ENCODE data around the gene KCNIP3. TPM values are rescaled to one million over a fixed set of nuclear protein-coding genes. Genes with fewer than 3 reads are reported as not detected.
"Not testable (repeated sequence)": the region's sequence is repeated elsewhere in the genome, so short reads cannot be mapped to it uniquely, and the experiment has no call there.

KCNIP3 gene
- total and polyA plus RNA-seq, 10 donors = 0.59 to 5.2 (median 3.0) TPM

GRCh38 chr2:95401480-95401879, 104.3 kb downstream of the KCNIP3 start:
- Histone ChIP-seq H3K4me1 (peaks cover 10 to 33% (median 22%) of the 10 kb centered on the region in 6 donors), H3K27ac (no peak overlapping the region), H3K4me3 (peak overlapping the region in 4 of 8 donors; percentile 75 to 95 (median 84)), H3K27me3 (replicated peaks in 1 of 7) (no peaks in the 10 kb centered on the region), H3K36me3 (no peaks in the 10 kb centered on the region), H3K9me3 (no peaks in the 10 kb centered on the region)
- TF ChIP-seq CTCF (IDR thresholded peaks at IDR 0.05 in 8 of 11, conservative IDR thresholded peaks at IDR 0.05 in 3 of 11) (no peak), POLR2A (IDR thresholded peaks at IDR 0.05) (no peak), POLR2AphosphoS5 (IDR thresholded peaks at IDR 0.05) (no peak)
- WGBS, 5 donors = 82 to 89% (median 85%) methylated on average over 9 of the region's 9 CpGs
- DNase-seq = no peak
- intact Hi-C loops (cut with DNase I; ENCODE audit: low total_unique reads) = no loop called here

GRCh38 chr2:95402004-95402369, 104.8 kb downstream of the KCNIP3 start:
- H3K27ac ChIP-seq = peak overlapping the region; percentile 65 to 89 (median 84)
- peak overlapping the region; percentile 75 to 95 (median 85) for H3K4me3 ChIP-seq
- H3K9me3 ChIP-seq; DNase-seq; intact Hi-C loops (cut with DNase I; ENCODE audit: low total_unique reads); H3K27me3 ChIP-seq (replicated peaks in 1 of 7); H3K36me3 ChIP-seq: not testable (repeated sequence)
- WGBS, 5 donors = 0 to 3% (median 2%) methylated on average over 7 to 10 of the region's 10 CpGs
- H3K4me1 ChIP-seq = peaks cover 10 to 33% (median 22%) of the 10 kb centered on the region in 6 donors

- peaks cover 0 to 9% (median 6%) of the 10 kb centered on the region in 6 donors for H3K36me3 ChIP-seq
- DNase-seq = peak; percentile 99
- intact Hi-C loops (cut with DNase I; ENCODE audit: low total_unique reads) = no loop called here
- H3K4me1 ChIP-seq = peaks cover 10 to 33% (median 22%) of the 10 kb centered on the region in 6 donors
- TF ChIP-seq POLR2A (IDR thresholded peaks at IDR 0.05) (peak in 1 of 3 donors; percentile 45), CTCF (IDR thresholded peaks at IDR 0.05 in 8 of 11, conservative IDR thresholded peaks at IDR 0.05 in 3 of 11) (no peak), POLR2AphosphoS5 (IDR thresholded peaks at IDR 0.05) (peak; percentile 92 to 96 (median 95))
- WGBS, 5 donors = 0 to 1% (median 0%) methylated on average over 13 to 64 of the region's 64 CpGs
- peak within 1 kb of the TSS; percentile 75 to 95 (median 85) for H3K4me3 ChIP-seq
- peak within 1 kb of the TSS; percentile 65 to 89 (median 84) for H3K27ac ChIP-seq
- no peaks in the 10 kb centered on the region for H3K9me3 ChIP-seq
- H3K27me3 ChIP-seq (replicated peaks in 1 of 7) = no peaks in the 10 kb centered on the region
Measured at GRCh38 chr2:95402370-95403203, 105.4 kb downstream of the KCNIP3 start, which contains the start of gene FAHD2A. Gene FAHD2A, plus strand, starts transcription at chr2:95402708. Its CDS starts 2,851 bp downstream, at chr2:95405559.

GRCh38 chr2:95403204-95403721, 106.1 kb downstream of the KCNIP3 start:
- intact Hi-C loops (cut with DNase I; ENCODE audit: low total_unique reads); H3K9me3 ChIP-seq; DNase-seq; H3K27me3 ChIP-seq (replicated peaks in 1 of 7): not testable (repeated sequence)
- TF ChIP-seq CTCF (IDR thresholded peaks at IDR 0.05 in 8 of 11, conservative IDR thresholded peaks at IDR 0.05 in 3 of 11) = peak in 6 of 11 experiments; percentile 11 to 48 (median 20)
- peaks cover 10 to 33% (median 22%) of the 10 kb centered on the region in 6 donors for H3K4me1 ChIP-seq
- WGBS, 5 donors = 0 to 6% (median 2%) methylated on average over 3 to 5 of the region's 5 CpGs
- peak overlapping the region; percentile 75 to 95 (median 85) for H3K4me3 ChIP-seq
- H3K36me3 ChIP-seq = peaks cover 0 to 13% (median 7%) of the 10 kb centered on the region in 6 donors
- H3K27ac ChIP-seq = peak overlapping the region in 6 of 8 donors; percentile 74 to 89 (median 86)

- peaks cover 0 to 18% (median 7%) of the 10 kb centered on the region in 6 donors for H3K36me3 ChIP-seq
- intact Hi-C loops (cut with DNase I; ENCODE audit: low total_unique reads); H3K27me3 ChIP-seq (replicated peaks in 1 of 7); DNase-seq; H3K9me3 ChIP-seq; H3K27ac ChIP-seq: not testable (repeated sequence)
- peaks cover 10 to 33% (median 22%) of the 10 kb centered on the region in 6 donors for H3K4me1 ChIP-seq
- peak overlapping the region in 2 of 8 donors; percentile 85 to 95 for H3K4me3 ChIP-seq
- WGBS, 5 donors = 89 to 95% (median 92%) methylated on average over 5 of the region's 5 CpGs
Measured at GRCh38 chr2:95403824-95404223, 106.7 kb downstream of the KCNIP3 start.

GRCh38 chr2:95404676-95405075, 107.5 kb downstream of the KCNIP3 start:
- Histone ChIP-seq H3K36me3 (peaks cover 0 to 18% (median 7%) of the 10 kb centered on the region in 6 donors), H3K4me1 (peaks cover 10 to 33% (median 22%) of the 10 kb centered on the region in 6 donors)
- DNase-seq; H3K27me3 ChIP-seq (replicated peaks in 1 of 7); H3K4me3 ChIP-seq; H3K27ac ChIP-seq; H3K9me3 ChIP-seq; intact Hi-C loops (cut with DNase I; ENCODE audit: low total_unique reads): not testable (repeated sequence)
- 82 to 96% (median 94%) methylated on average over 3 of the region's 3 CpGs for WGBS, 5 donors

- H3K9me3 ChIP-seq; H3K4me1 ChIP-seq; H3K27ac ChIP-seq; DNase-seq; H3K27me3 ChIP-seq (replicated peaks in 1 of 7); intact Hi-C loops (cut with DNase I; ENCODE audit: low total_unique reads); H3K4me3 ChIP-seq: not testable (repeated sequence)
- 92 to 98% (median 94%) methylated on average over 5 of the region's 5 CpGs for WGBS, 5 donors
- H3K36me3 ChIP-seq = peaks cover 0 to 48% (median 7%) of the 10 kb centered on the region in 6 donors
Measured at GRCh38 chr2:95411239-95411638, 114.1 kb downstream of the KCNIP3 start.
